ENCODE measurements around the gene C1R.

C1R gene

GRCh38 chr12:7031306-7031705 lies 60.9 kb downstream of the C1R start:
- peaks cover 12% of the 10 kb centered on the region for H3K9me3 Mint-ChIP-seq
- no peak overlapping the region for H3K27ac Mint-ChIP-seq
- no peak overlapping the region for H3K4me3 Mint-ChIP-seq
- no peaks in the 10 kb centered on the region for H3K36me3 Mint-ChIP-seq (ENCODE audit: low read depth)
- no peak for TF ChIP-seq CTCF (IDR thresholded peaks at IDR 0.05)
- peaks cover 3% of the 10 kb centered on the region for H3K27me3 Mint-ChIP-seq (ENCODE audit: low read depth, poor library complexity)
- no peak for DNase-seq
- no peaks in the 10 kb centered on the region for H3K4me1 Mint-ChIP-seq
